Measurements from ENCODE around the gene ATXN7L1. TPM values are rescaled to one million over a fixed set of nuclear protein-coding genes. Genes with fewer than 3 reads are reported as not detected.

ATXN7L1 gene
- total and polyA plus RNA-seq, 2 of the 8 experiments (the other 6 are each of a cell fraction or from before 2014, with no cell fraction given) = 14.3 to 34.0 TPM

DNA sequence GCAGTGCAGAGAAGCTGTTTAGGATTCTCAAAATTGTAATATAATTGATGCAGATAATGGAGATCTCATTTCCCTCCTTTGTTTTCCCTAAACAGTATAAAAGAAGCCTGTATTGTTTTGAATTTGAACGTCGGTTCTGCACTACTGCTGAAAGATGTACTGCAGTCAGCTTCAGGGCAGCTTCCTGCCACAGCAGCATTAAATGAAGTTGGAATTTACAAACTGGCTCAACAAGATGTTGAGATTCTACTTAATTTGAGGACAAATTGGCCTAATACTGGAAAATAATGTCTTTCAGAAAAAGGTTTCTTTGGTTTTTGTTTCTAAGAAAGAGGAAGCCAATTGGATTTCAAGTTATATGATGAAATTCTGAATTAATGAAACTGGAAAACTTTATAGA lies 309.4 kb downstream of the ATXN7L1 start:
- ChIA-PET POLR2A (ENCODE audit: partially characterized antibody) (interaction anchor here (0.7 to 0.9 kb wide), 2 partner anchors 26 to 35 kb away, joined by 3 to 4 read pairs; no protein-coding TSS in a partner anchor), CTCF (ENCODE audit: partially characterized antibody) (interaction anchor here (0.6 to 1.0 kb wide), 7 partner anchors 13 to 1619 kb away, joined by 3 to 5 read pairs (median 4); partner anchors contain the start of genes EFCAB10 and RINT1)
- Histone ChIP-seq H3K23me2 (ENCODE audit: low read depth, low read length) (no peaks in the 10 kb centered on the region), H4K20me1 (replicated peaks in 1 of 2; ENCODE audit: control insufficient read depth in 1 of 2, insufficient read depth in 2 of 2, low read length in 2 of 2) (no peaks in the 10 kb centered on the region), H3K4ac (replicated peaks; ENCODE audit: insufficient read length, low read depth, low read length) (no peak overlapping the region), H3K36me3 (ENCODE audit: control insufficient read depth in 2 of 4, insufficient read depth in 4 of 4, low read length in 3 of 4) (peaks cover 2 to 45% (median 17%) of the 10 kb centered on the region in 4 experiments), H4K5ac (ENCODE audit: insufficient read length, low read depth, low read length) (no peak overlapping the region), H4K8ac (ENCODE audit: extremely low read depth, insufficient read depth, low read length) (no peak overlapping the region), H2BK12ac (ENCODE audit: low read depth, low read length) (no peak overlapping the region), H2BK120ac (replicated peaks; ENCODE audit: low read depth, low read length) (no peak overlapping the region), H3K14ac (ENCODE audit: insufficient read length) (no peak overlapping the region), H4K91ac (replicated peaks; ENCODE audit: insufficient read length, low read length) (no peak overlapping the region), H2BK15ac (ENCODE audit: low read length) (no peak overlapping the region), H3K4me1 (replicated peaks in 1 of 4; ENCODE audit: control insufficient read depth in 3 of 4, insufficient read depth in 4 of 4, low read length in 3 of 4) (no peaks in the 10 kb centered on the region), H2AK5ac (ENCODE audit: low read depth, low read length) (no peak overlapping the region), H2AFZ (ENCODE audit: low read length) (no peak overlapping the region), H3K79me1 (ENCODE audit: low read depth, low read length) (no peaks in the 10 kb centered on the region; the same call in 1 of the 2 replicates), H2BK20ac (ENCODE audit: low read length) (no peak overlapping the region), H3K9me3 (ENCODE audit: insufficient read depth in 2 of 2, low read depth in 1 of 2, low read length in 1 of 2) (no peaks in the 10 kb centered on the region), H3K27ac (ENCODE audit: low read depth, low read length) (no peak overlapping the region), H3K27me3 (replicated peaks in 1 of 4; ENCODE audit: control insufficient read depth in 3 of 4, extremely low read depth in 1 of 4, insufficient read depth in 3 of 4, low read length in 3 of 4) (peaks cover 0 to 1% (median 0%) of the 10 kb centered on the region in 4 experiments; a peak in 1 of 7 replicates), H3K18ac (ENCODE audit: extremely low read depth, low read length) (no peak overlapping the region), H3K79me2 (ENCODE audit: control insufficient read depth in 1 of 2, insufficient read depth in 2 of 2, low read length in 2 of 2) (no peaks in the 10 kb centered on the region), H2BK5ac (ENCODE audit: low read depth, low read length) (no peak overlapping the region), H3K9ac (replicated peaks in 1 of 4; ENCODE audit: extremely low read depth in 1 of 4, low read depth in 3 of 4, low read length in 3 of 4) (no peak overlapping the region), H3K23ac (ENCODE audit: insufficient read length) (no peak overlapping the region), H3K56ac (replicated peaks; ENCODE audit: insufficient read length, low read depth, low read length) (no peak overlapping the region), H3K4me3 (ENCODE audit: extremely low read depth in 1 of 4, insufficient read depth in 2 of 4, low read depth in 3 of 4, low read length in 4 of 4) (no peak overlapping the region), H3K4me2 (ENCODE audit: insufficient read depth in 1 of 2, low read depth in 2 of 2, low read length in 2 of 2) (no peak overlapping the region)
- no peak for DNase-seq (ENCODE audit: low read depth in 1 of 2, low spot score in 2 of 2)
- WGBS, 2 experiments (ENCODE audit: extremely low coverage in 1 of 2, insufficient coverage in 1 of 2, insufficient read length in 1 of 2, insufficient replicate concordance in 2 of 2, low coverage in 1 of 2, low lambda C conversion rate in 2 of 2, missing lambda C conversion rate in 1 of 2) = 96% methylated on average over 2 of the region's 2 CpGs; no CpG with 5 or more reads in 1 of the 2 experiments
- FAIRE-seq = no peak

Data from H1 (cell line).